NCI-H1930 (cell line): ENCODE measurements around the gene CCM2L.

Source experiments
- DNase-seq, 2 experiments: peaks; one replicate each; lab custom pipeline; 2025; lab: John Stamatoyannopoulos, UW

Gene CCM2L

GRCh38 chr20:31996996-31997395 lies 13.2 kb upstream of the CCM2L start:
- DNase-seq: no peak

- DNase-seq: no peak
Measured at GRCh38 chr20:31998246-31998645, 12.0 kb upstream of the CCM2L start.

- DNase-seq: no peak
Measured at GRCh38 chr20:32003325-32003724, 6.9 kb upstream of the CCM2L start.

- no peak for DNase-seq
Measured at GRCh38 chr20:32004963-32005362, 5.3 kb upstream of the CCM2L start.

- no peak for DNase-seq
Measured at GRCh38 chr20:32006053-32006452, 4.2 kb upstream of the CCM2L start.

- DNase-seq: no peak
Measured at GRCh38 chr20:32006841-32007786, 3.1 kb upstream of the CCM2L start.

- DNase-seq: no peak
Measured at GRCh38 chr20:32007787-32008616, 2.2 kb upstream of the CCM2L start.

- no peak for DNase-seq
Measured at GRCh38 chr20:32009564-32009963, 674 bp upstream of the CCM2L start.

GRCh38 chr20:32010666-32011065 lies 428 bp downstream of the CCM2L start:
- DNase-seq: no peak

GRCh38 chr20:32012159-32012688 lies 2.0 kb downstream of the CCM2L start:
- DNase-seq: no peak

GRCh38 chr20:32013326-32013725 lies 3.1 kb downstream of the CCM2L start:
- no peak for DNase-seq

- peak; percentile 90 to 91 for DNase-seq
Measured at GRCh38 chr20:32017711-32018251, 7.5 kb downstream of the CCM2L start.

GRCh38 chr20:32018269-32019155 lies 8.3 kb downstream of the CCM2L start:
- DNase-seq: peak; percentile 92 to 93

- peak in 1 of 2 experiments; percentile 60 for DNase-seq
Measured at GRCh38 chr20:32019156-32019510, 8.9 kb downstream of the CCM2L start.

- no peak for DNase-seq
Measured at GRCh38 chr20:32019563-32020463, 9.6 kb downstream of the CCM2L start.

GRCh38 chr20:32021091-32021490 lies 10.9 kb downstream of the CCM2L start:
- DNase-seq: no peak

GRCh38 chr20:32024683-32025295 lies 14.6 kb downstream of the CCM2L start:
- DNase-seq: no peak

GRCh38 chr20:32027643-32028042 lies 17.4 kb downstream of the CCM2L start:
- no peak for DNase-seq

GRCh38 chr20:32028647-32029372 lies 18.6 kb downstream of the CCM2L start:
- peak; percentile 24 to 35 for DNase-seq
